Gastroesophageal sphincter (tissue), 4 donors: Measurements from ENCODE around the gene BAHCC1. TPM values are rescaled to one million over a fixed set of nuclear protein-coding genes. Genes with fewer than 3 reads are reported as not detected.
A peak's percentile ranks its signal among the peaks of the same experiment; 100 is the strongest.

Experiments used
- ATAC-seq: fragments of 150-250 bp; one replicate; pipeline ENCODE4 v1.9.1; 2016; ENCODE audit warnings: mild to moderate bottlenecking, moderate library complexity
- H3K27ac ChIP-seq, 4 donors: fragments of 200-600 bp; sonication (generic) in 3 of 4; 1 replicate in 3 of 4; 2 replicates in 1 of 4; pipeline ENCODE4 v1.5.1; 2016 to 2019
- H3K27me3 ChIP-seq: fragments of 200-600 bp; sonication (generic); one replicate; pipeline ENCODE4 v1.5.1; 2019
- H3K36me3 ChIP-seq, 2 donors: fragments of 200-600 bp; sonication (generic); one replicate each; pipeline ENCODE4 v1.5.1; 2019; ENCODE audit warnings: control low read depth in 1 of 2
- H3K4me1 ChIP-seq, 3 donors: fragments of 200-600 bp; sonication (generic); 1 replicate in 2 of 3; 2 replicates in 1 of 3; pipeline ENCODE4 v1.5.1; 2016 to 2019; ENCODE audit warnings: control low read depth in 2 of 3
- H3K4me3 ChIP-seq, 2 donors: fragments of 200-600 bp; sonication (generic); one replicate each; pipeline ENCODE4 v1.5.1; 2019; ENCODE audit warnings: mild to moderate bottlenecking in 1 of 2, moderate library complexity in 1 of 2
- H3K9me3 ChIP-seq, 3 donors: fragments of 200-600 bp; sonication (generic); one replicate each; pipeline ENCODE4 v1.5.1; 2017 to 2019; ENCODE audit warnings: control low read depth in 2 of 3
- EP300 ChIP-seq: sonication (generic); formaldehyde crosslinking; IDR thresholded peaks from one replicate; pipeline ENCODE4 v1.6.1; 2017; ENCODE audit warnings: antibody characterized with exemption, mild to moderate bottlenecking
- POLR2A ChIP-seq, 2 donors: fragments of 450-650 bp; IDR thresholded peaks; one replicate each; pipeline ENCODE4 v1.6.1; 2017; ENCODE audit warnings: antibody characterized with exemption in 2 of 2, mild to moderate bottlenecking in 2 of 2, moderate library complexity in 1 of 2
- POLR2AphosphoS5 ChIP-seq: sonication (generic); formaldehyde crosslinking; IDR thresholded peaks from one replicate; pipeline ENCODE4 v1.6.1; 2017; ENCODE audit warnings: antibody characterized with exemption
- WGBS, 2 donors: methylation state at CpG; one replicate each; pipeline ENCODE4 v1.1.5; 2018; ENCODE audit warnings: low coverage in 1 of 2; 5-methylcytosine and 5-hydroxymethylcytosine counted together
- total RNA-seq, 4 donors: library from RNA; depleted of rRNA; stranded (reverse); fragments of >200 nt; gene quantifications; one replicate each; pipeline ENCODE4 v1.1.0, GENCODE V29; 2016
- TF ChIP-seq, protein P1 (sequence below), 4 experiments: fragments of 200-600 bp in 2 of 4; fragments of 450-650 bp in 2 of 4; sonication (generic) in 1 of 4; IDR thresholded peaks; one replicate each; pipeline ENCODE4 v1.5.1; 2017 to 2019; ENCODE audit warnings: antibody characterized with exemption in 4 of 4, mild to moderate bottlenecking in 2 of 4, moderate library complexity in 2 of 4

Gene BAHCC1
- total RNA-seq, 4 donors from 2014 or later = 17.5 to 34.3 (median 19.5) TPM

DNA sequence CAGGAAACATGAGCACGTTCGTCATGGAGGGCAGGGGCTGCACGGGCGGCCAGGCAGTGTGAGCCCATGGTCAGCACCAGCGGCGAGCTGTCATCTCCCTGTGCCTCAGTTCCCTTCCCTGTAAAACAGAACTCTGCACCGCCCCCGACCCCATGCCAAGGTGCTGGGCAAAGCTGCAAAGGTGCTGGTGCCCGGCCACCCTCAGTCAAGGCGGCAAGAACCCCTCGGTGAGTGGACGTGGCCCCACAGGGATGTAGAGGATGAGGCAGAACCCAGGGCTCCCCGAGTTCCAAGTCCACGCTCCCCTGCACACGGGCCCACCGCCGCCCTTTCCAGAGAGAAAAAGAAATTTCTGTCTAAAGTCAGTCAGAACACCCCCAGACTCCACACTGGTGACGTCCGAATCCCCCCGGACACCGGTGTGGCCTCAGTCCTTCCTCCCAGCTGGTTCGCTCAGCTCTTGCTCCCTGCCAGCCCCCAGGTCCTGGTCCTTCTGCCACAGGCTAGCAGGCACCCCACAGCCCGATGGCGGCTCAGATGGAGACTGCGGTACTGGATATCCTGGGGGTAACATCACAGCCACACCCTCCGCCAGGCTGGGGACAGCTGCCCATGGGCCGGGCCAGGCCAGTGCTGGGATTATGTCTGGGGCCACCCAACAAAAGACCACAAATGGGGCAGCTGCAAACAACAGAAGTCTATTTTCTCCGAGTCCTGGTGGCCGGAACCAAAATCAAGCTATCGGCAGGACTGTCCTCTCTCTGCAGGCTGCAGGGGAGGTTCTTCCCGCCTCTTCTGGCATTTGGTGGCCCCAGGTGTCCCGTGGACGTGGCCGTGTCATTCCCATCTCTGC is 14.4 kb upstream of the BAHCC1 start:
- Histone ChIP-seq H3K27ac (no peak overlapping the region), H3K4me3 (no peak overlapping the region), H3K27me3 (no peaks in the 10 kb centered on the region), H3K4me1 (peaks cover 0 to 11% (median 4%) of the 10 kb centered on the region in 3 donors), H3K9me3 (no peaks in the 10 kb centered on the region), H3K36me3 (no peaks in the 10 kb centered on the region)
- TF ChIP-seq, protein P1, sequence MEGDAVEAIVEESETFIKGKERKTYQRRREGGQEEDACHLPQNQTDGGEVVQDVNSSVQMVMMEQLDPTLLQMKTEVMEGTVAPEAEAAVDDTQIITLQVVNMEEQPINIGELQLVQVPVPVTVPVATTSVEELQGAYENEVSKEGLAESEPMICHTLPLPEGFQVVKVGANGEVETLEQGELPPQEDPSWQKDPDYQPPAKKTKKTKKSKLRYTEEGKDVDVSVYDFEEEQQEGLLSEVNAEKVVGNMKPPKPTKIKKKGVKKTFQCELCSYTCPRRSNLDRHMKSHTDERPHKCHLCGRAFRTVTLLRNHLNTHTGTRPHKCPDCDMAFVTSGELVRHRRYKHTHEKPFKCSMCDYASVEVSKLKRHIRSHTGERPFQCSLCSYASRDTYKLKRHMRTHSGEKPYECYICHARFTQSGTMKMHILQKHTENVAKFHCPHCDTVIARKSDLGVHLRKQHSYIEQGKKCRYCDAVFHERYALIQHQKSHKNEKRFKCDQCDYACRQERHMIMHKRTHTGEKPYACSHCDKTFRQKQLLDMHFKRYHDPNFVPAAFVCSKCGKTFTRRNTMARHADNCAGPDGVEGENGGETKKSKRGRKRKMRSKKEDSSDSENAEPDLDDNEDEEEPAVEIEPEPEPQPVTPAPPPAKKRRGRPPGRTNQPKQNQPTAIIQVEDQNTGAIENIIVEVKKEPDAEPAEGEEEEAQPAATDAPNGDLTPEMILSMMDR (IDR thresholded peaks at IDR 0.05) = no peak
- TF ChIP-seq EP300 = no peak
- no peak for TF ChIP-seq POLR2AphosphoS5
- no peak for TF ChIP-seq POLR2A (IDR thresholded peaks at IDR 0.05)
- ATAC-seq = no peak
- WGBS, 2 donors = 17 to 80% methylated on average over 1 to 4 of the region's 34 CpGs

DNA sequence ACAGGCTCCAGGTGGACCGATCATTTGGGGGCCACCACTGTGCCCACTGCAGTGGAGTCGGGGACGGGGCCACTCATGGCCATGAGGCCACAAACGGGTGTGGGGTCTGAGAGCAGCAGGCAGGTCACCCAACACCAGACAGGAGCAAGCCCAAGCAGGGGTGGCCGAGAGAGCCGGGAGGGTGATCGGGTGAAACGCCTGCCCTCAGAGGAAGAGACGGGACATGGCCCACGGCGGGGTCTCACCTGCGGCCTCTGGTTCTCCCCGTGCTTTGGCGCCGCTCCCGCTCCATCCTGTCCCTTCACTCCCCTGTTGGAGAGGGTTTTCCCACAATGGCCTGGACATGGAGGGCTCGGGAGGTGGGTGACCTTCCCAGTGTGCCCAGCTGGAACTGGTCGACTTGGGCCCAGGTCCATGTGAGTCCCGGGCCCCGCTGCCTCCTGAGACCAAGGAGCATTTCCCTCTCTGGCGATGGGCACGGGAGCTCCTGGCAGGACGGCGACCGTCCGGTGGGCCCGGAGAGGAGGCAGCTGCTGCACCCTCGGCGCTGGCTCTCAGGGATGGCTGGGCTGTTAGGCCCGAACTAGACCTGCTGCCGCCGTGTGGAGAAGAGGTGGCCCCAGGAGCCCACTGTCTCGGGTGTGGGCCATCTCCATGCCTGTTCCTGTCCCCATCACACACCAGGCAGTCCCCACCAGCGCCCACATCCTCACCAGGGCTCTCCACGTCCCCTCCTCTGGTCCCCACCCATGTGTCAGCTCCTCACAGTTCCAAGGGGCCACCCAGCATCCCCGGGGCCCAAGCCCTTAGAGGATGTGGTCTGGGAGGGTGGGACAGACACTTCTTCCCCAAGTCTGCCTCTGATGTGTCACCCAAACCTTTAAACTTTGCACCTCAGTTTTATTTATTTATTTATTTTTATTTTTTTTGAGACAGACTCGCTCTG is 13.4 kb upstream of the BAHCC1 start:
- no peaks in the 10 kb centered on the region for H3K36me3 ChIP-seq
- H3K27me3 ChIP-seq = no peaks in the 10 kb centered on the region
- no peak for ATAC-seq
- no peak for TF ChIP-seq POLR2A (IDR thresholded peaks at IDR 0.05)
- TF ChIP-seq, protein P1 (IDR thresholded peaks at IDR 0.05) = no peak
- TF ChIP-seq EP300 = no peak
- 58 to 74% methylated on average over 2 to 3 of the region's 37 CpGs for WGBS, 2 donors
- H3K4me1 ChIP-seq = peaks cover 0 to 21% (median 11%) of the 10 kb centered on the region in 3 donors
- no peak overlapping the region for H3K27ac ChIP-seq
- no peaks in the 10 kb centered on the region for H3K9me3 ChIP-seq
- no peak overlapping the region for H3K4me3 ChIP-seq

DNA sequence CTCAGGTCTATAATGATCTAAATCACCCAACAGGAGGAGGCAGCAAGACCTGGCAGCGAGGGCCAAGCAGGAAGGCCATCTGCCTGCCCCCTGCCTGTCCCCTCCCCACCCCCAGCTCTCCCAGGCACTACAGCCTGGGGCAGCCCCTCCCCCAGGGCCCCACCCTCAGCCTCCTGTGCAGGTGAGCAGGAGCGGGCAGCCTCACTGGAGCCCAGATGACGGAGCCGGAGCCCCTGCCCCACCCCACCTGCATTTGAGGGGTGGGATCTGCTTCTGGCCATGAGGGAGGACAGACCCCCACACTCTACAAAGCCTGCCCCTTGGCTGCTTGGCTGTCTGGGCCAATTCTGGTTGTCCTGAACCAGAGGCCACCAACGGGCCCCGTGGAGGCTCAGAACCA is 12.4 kb upstream of the BAHCC1 start:
- ATAC-seq = no peak
- Histone ChIP-seq H3K27ac (no peak overlapping the region), H3K36me3 (no peaks in the 10 kb centered on the region), H3K9me3 (no peaks in the 10 kb centered on the region), H3K4me3 (no peak overlapping the region), H3K27me3 (no peaks in the 10 kb centered on the region), H3K4me1 (peaks cover 0 to 26% (median 11%) of the 10 kb centered on the region in 3 donors)
- no peak for TF ChIP-seq POLR2A (IDR thresholded peaks at IDR 0.05)
- WGBS, 2 donors = no CpG with 5 or more reads among the region's 6 CpGs

GRCh38 chr17:81383504-81384421 is 11.5 kb upstream of the BAHCC1 start:
- Histone ChIP-seq H3K27me3 (no peaks in the 10 kb centered on the region), H3K4me1 (peaks cover 0 to 35% (median 20%) of the 10 kb centered on the region in 3 donors), H3K4me3 (no peak overlapping the region), H3K9me3 (no peaks in the 10 kb centered on the region), H3K36me3 (no peaks in the 10 kb centered on the region), H3K27ac (peak overlapping the region in 3 of 4 donors; percentile 24 to 97 (median 51))
- no peak for ATAC-seq
- WGBS, 2 donors = 80% methylated on average over 2 of the region's 32 CpGs; no CpG with 5 or more reads in 1 of the 2 donors
- TF ChIP-seq EP300 (no peak), POLR2A (IDR thresholded peaks at IDR 0.05) (no peak), POLR2AphosphoS5 (no peak)
- TF ChIP-seq, protein P1 (IDR thresholded peaks at IDR 0.05) = no peak
